ENCODE data around the gene PHEX.

PHEX gene

DNA sequence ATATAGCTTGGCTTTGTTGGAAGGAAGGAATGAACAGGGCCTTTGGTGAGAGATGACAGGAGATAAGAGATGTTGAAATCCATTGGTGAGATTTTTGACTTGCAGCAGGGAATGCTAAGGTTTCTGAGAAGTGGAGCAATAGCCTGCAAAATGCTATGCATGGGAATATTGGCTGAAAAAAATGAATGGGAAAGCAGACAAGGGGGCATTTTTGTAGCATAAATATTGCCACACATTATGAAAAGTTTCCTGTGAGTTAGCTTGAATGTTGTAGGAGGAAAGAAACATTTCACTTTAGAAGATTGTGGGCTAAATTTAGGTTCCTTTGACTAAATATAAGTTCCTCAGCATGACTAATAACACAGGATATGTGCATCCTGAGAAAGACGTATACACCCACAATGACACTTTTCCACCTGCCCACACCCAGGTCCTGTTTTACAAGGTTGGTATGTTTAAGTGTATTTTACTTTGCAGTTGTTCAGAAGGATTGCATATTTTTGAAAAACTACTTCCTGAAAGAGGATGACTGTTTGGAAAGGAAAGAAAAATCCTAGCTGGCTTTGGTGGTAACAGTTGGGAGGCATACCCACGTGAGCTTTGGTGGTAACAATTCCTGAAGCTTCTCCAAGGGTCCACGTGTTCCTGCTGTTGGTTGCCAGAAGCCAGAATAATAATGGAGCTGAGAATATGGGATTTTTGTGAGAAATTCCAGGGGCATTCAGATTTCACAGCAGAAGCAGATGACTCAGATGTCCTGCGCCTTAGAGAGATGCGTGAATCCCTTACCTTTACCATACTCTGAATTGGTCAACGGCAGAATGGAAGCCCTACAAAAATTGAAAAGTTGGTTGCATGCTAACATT, 28.5 kb downstream of the PHEX start:
- TF ChIP-seq BACH2 (CRISPR knock-in tag; IDR thresholded peaks at IDR 0.05; ENCODE audit: borderline replicate concordance) (no peak), ARNTL (CRISPR knock-in tag; IDR thresholded peaks at IDR 0.05; ENCODE audit: borderline replicate concordance, low read depth) (no peak), PATZ1 (CRISPR knock-in tag; IDR thresholded peaks at IDR 0.05; ENCODE audit: borderline replicate concordance) (no peak), ZNF8 (CRISPR knock-in tag; IDR thresholded peaks at IDR 0.05) (no peak)
- ATAC-seq = no peak

- TF ChIP-seq ZNF565 (CRISPR knock-in tag; conservative IDR thresholded peaks at IDR 0.05; ENCODE audit: low read depth) (no peak), TSHZ2 (CRISPR knock-in tag; IDR thresholded peaks at IDR 0.05) (no peak), ZNF70 (CRISPR knock-in tag; IDR thresholded peaks at IDR 0.05) (no peak), GLIS3 (CRISPR knock-in tag; IDR thresholded peaks at IDR 0.05) (no peak)
- ATAC-seq = no peak
These were observed 31.2 kb downstream of the PHEX start for GRCh38 chrX:22063284-22063683.

DNA sequence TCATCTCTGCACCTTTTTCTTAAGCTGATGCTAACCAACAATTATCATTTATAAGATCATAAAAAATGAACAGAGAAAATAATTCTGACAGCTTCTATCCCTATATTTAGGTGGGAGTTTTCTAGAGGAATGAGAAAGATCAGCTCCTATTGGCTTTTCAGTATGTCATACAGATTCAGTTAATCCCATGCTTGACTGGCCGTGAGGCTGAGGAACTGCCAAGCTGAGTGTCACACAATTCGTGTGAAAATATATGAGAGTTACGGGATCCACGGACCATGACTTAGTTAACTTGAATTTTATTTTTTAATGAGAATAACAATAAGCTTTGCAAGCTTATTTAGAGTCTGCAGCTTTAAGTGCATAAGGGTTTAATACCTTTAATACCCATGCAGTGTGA, 37.5 kb downstream of the PHEX start:
- TF ChIP-seq CSRNP3 (CRISPR knock-in tag; IDR thresholded peaks at IDR 0.05) (no peak), GLIS3 (CRISPR knock-in tag; IDR thresholded peaks at IDR 0.05) (no peak), CSDC2 (CRISPR knock-in tag; IDR thresholded peaks at IDR 0.05) (no peak), ARNTL (CRISPR knock-in tag; IDR thresholded peaks at IDR 0.05; ENCODE audit: borderline replicate concordance, low read depth) (no peak), PPARA (CRISPR knock-in tag; IDR thresholded peaks at IDR 0.05; ENCODE audit: borderline replicate concordance) (no peak), TCF4 (CRISPR knock-in tag; IDR thresholded peaks at IDR 0.05; ENCODE audit: borderline replicate concordance) (no peak), TSHZ2 (CRISPR knock-in tag; IDR thresholded peaks at IDR 0.05) (no peak), SNAI2 (CRISPR knock-in tag; IDR thresholded peaks at IDR 0.05) (no peak), ZFP3 (CRISPR knock-in tag; IDR thresholded peaks at IDR 0.05) (no peak)
- TF ChIP-seq, protein P1, sequence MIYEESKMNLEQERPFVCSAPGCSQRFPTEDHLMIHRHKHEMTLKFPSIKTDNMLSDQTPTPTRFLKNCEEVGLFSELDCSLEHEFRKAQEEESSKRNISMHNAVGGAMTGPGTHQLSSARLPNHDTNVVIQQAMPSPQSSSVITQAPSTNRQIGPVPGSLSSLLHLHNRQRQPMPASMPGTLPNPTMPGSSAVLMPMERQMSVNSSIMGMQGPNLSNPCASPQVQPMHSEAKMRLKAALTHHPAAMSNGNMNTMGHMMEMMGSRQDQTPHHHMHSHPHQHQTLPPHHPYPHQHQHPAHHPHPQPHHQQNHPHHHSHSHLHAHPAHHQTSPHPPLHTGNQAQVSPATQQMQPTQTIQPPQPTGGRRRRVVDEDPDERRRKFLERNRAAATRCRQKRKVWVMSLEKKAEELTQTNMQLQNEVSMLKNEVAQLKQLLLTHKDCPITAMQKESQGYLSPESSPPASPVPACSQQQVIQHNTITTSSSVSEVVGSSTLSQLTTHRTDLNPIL (CRISPR knock-in tag; IDR thresholded peaks at IDR 0.05; ENCODE audit: low read depth) = no peak
- no peak for ATAC-seq

DNA sequence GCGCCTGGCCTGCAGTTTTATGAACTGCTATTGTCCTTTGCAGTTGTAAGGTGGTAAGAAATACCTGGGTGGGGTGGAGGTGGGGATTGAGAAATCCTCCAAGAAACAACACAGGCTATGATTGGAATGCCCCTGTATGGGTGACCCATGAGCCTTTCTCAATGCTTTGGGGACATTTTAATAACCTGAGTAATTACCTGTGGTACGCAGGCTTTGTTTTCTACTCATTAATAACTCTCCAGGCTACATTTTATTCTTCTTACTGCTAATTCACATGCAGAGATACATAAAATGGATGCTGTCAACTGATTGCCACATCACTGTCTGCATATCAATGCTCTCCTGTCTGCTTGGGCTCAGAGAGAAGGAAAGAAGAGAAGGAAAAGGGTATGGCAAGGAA, 41.8 kb downstream of the PHEX start:
- no peak for ATAC-seq
- TF ChIP-seq SNAI2 (CRISPR knock-in tag; IDR thresholded peaks at IDR 0.05) = no peak
- no peak for TF ChIP-seq ZNF70 (CRISPR knock-in tag; IDR thresholded peaks at IDR 0.05)
- no peak for TF ChIP-seq TOX (CRISPR knock-in tag; IDR thresholded peaks at IDR 0.05; ENCODE audit: borderline replicate concordance)
